K562 (cell line): Measurements from ENCODE around the gene PAX8. TPM values are rescaled to one million over a fixed set of nuclear protein-coding genes. Genes with fewer than 3 reads are reported as not detected.
A peak's percentile ranks its signal among the peaks of the same experiment; 100 is the strongest.

Experiments used
- ATAC-seq: fragments of 200-7000 bp; cut with Tn5 transposase; 3 replicates; pipeline ENCODE4 v1.9.1; 2020; ENCODE audit warnings: moderate library complexity
- BruUV-seq: library from RNA; stranded (reverse); fragments of 400-500 nt; replicated peaks from 2 replicates; lab custom pipeline; 2021; lab: Mats Ljungman, UMichigan
- CTCF ChIA-PET: fragments of 300-600 bp; formaldehyde crosslinking; extraction: SDS; loops from one replicate; lab custom pipeline; 2021; ENCODE audit warnings: low intra/inter-chr PET ratio; lab: Yijun Ruan, JAX
- POLR2A ChIA-PET: fragments of 300-600, 350-650 bp; sonication (Branson Sonifier 250); formaldehyde crosslinking; extraction: SDS; loops from one replicate; lab custom pipeline; 2021; ENCODE audit warnings: antibody characterized with exemption, inconsistent platforms; lab: Yijun Ruan, JAX
- DNase-seq, 4 experiments: peaks; one replicate each; pipeline versions ENCODE4 v3.0.0 to v3.0.0-alpha.2; 2011 to 2018; ENCODE audit warnings: low spot score in 3 of 4, mixed read lengths in 3 of 4; ENCODE audit errors: extremely low read depth in 1 of 4
- FAIRE-seq: peaks from 2 replicates; lab custom pipeline; 2011; peaks lifted over from hg19 to GRCh38; lab: Jason Lieb, UNC
- H2AFZ ChIP-seq: 2 replicates; pipeline ENCODE4 v1.6.0; 2011; ENCODE audit warnings: low read depth, low read length, control low read depth, inconsistent platforms
- H3K27ac ChIP-seq: fragments of 200-600 bp; 3 replicates; pipeline ENCODE4 v1.8.0; 2011; ENCODE audit warnings: low read depth, mild to moderate bottlenecking, control low read depth, inconsistent platforms, low read length, moderate library complexity, mixed read lengths; ENCODE audit errors: extremely low read depth
- H3K27me3 ChIP-seq, 2 experiments: fragments of 300-600 bp in 1 of 2; 2 replicates in 1 of 2; 3 replicates in 1 of 2; pipeline versions ENCODE4 v1.6.0 to v1.8.0; 2011; ENCODE audit warnings: inconsistent platforms in 2 of 2, low read length in 2 of 2, mild to moderate bottlenecking in 1 of 2, mixed read lengths in 1 of 2, moderate library complexity in 1 of 2; ENCODE audit not compliant: control insufficient read depth in 2 of 2, insufficient read depth in 2 of 2
- H3K36me3 ChIP-seq: fragments of 300-600 bp; 3 replicates; pipeline ENCODE4 v1.8.0; 2011; ENCODE audit warnings: mild to moderate bottlenecking, low read length, inconsistent platforms; ENCODE audit not compliant: control insufficient read depth, insufficient read depth
- H3K4me1 ChIP-seq, 2 experiments: fragments of 200-600 bp in 1 of 2; replicated peaks in 1 of 2; 2 replicates in 1 of 2; 3 replicates in 1 of 2; pipeline versions ENCODE4 v1.5.1 to v1.8.0; 2011; ENCODE audit warnings: inconsistent platforms in 2 of 2, low read length in 2 of 2, mild to moderate bottlenecking in 1 of 2, mixed read lengths in 1 of 2, moderate library complexity in 1 of 2; ENCODE audit not compliant: control insufficient read depth in 2 of 2, insufficient read depth in 2 of 2
- H3K4me2 ChIP-seq: 2 replicates; pipeline ENCODE4 v1.6.1; 2011; ENCODE audit warnings: low read length, control low read depth, inconsistent platforms, mixed read lengths; ENCODE audit not compliant: insufficient read depth
- H3K4me3 ChIP-seq: fragments of 200-600 bp; sonication (generic), shearing (Covaris generic); 2 replicates; pipeline ENCODE4 v1.5.1; 2016; ENCODE audit warnings: control low read depth, inconsistent platforms
- H3K79me2 ChIP-seq: fragments of 200-600 bp; 3 replicates; pipeline ENCODE4 v1.8.0; 2011; ENCODE audit warnings: low read length, inconsistent platforms; ENCODE audit not compliant: control insufficient read depth, insufficient read depth
- H3K9ac ChIP-seq, 2 experiments: 2 replicates each; pipeline versions ENCODE4 v1.6.0 to v1.6.1; 2011; ENCODE audit warnings: low read depth in 2 of 2, low read length in 2 of 2, control low read depth in 1 of 2, inconsistent platforms in 1 of 2, mild to moderate bottlenecking in 1 of 2, mixed read lengths in 1 of 2; ENCODE audit not compliant: insufficient read depth in 1 of 2
- H3K9me1 ChIP-seq: one replicate; pipeline ENCODE4 v1.6.0; 2011; ENCODE audit warnings: inconsistent platforms, mild to moderate bottlenecking, low read length, moderate library complexity; ENCODE audit not compliant: control insufficient read depth, insufficient read depth
- H3K9me3 ChIP-seq: replicated peaks from 2 replicates; pipeline ENCODE4 v1.5.1; 2011; ENCODE audit warnings: low read depth, low read length, inconsistent platforms; ENCODE audit not compliant: control insufficient read depth, insufficient read depth
- H4K20me1 ChIP-seq: replicated peaks from 2 replicates; pipeline ENCODE4 v1.6.1; 2011; ENCODE audit warnings: low read length, inconsistent platforms, mixed read lengths; ENCODE audit not compliant: control insufficient read depth, insufficient read depth
- NFE2 ChIP-seq: IDR thresholded peaks from 2 replicates; pipeline ENCODE4 v1.6.1; 2014; ENCODE audit warnings: antibody characterized with exemption, low read depth
- RBFOX2 ChIP-seq: fragments of 200-400 bp; formaldehyde crosslinking; IDR thresholded peaks from 2 replicates; pipeline ENCODE4 v1.6.1; 2017; ENCODE audit warnings: low read depth, mild to moderate bottlenecking, low read length, moderate library complexity
- ZNF778 ChIP-seq: fragments of 450-650 bp; formaldehyde crosslinking; IDR thresholded peaks from 2 replicates; pipeline ENCODE4 v1.4.0; 2020; ENCODE audit warnings: mild to moderate bottlenecking, moderate library complexity
- WGBS: fragments of 100-300 bp; shearing (Covaris generic); methylation state at CpG from one replicate; pipeline ENCODE4 v1.1.6; 2016; ENCODE audit warnings: low coverage, mixed read lengths; ENCODE audit not compliant: insufficient coverage; ENCODE audit errors: missing lambda C conversion rate; 5-methylcytosine and 5-hydroxymethylcytosine counted together
- in situ Hi-C: fragments of 300-500 bp; cut with MboI; formaldehyde crosslinking; loops from 4 replicates; pipeline ENCODE4 v1.15.0; 2018; ENCODE audit warnings: inconsistent platforms, mixed read lengths
- intact Hi-C: fragments of 100-400 bp; cut with micrococcal nuclease; formaldehyde crosslinking; loops from 2 replicates; pipeline ENCODE4 v1.14.2; 2022
- polyA plus RNA-seq, 8 experiments: library from polyadenylated mRNA; depleted of rRNA in 4 of 8; stranded (reverse) in 5 of 8; unstranded in 3 of 8; fragments of >200 nt; fragmentation: Nextera tagmentation in 2 of 8; fragmentation: Illumina TruSeq in 1 of 8; extraction: Ambion mirVana in 2 of 8; extraction: Trizol in 1 of 8; gene quantifications; 2 replicates each; pipeline versions ENCODE4 v1.2.1 to v1.2.3, GENCODE V29; 2011 to 2014; ENCODE audit warnings: inconsistent platforms in 1 of 8, missing spikeins in 1 of 8
- total RNA-seq, 7 experiments: library from RNA; depleted of rRNA in 6 of 7; stranded (reverse); fragments of >200 nt in 6 of 7; fragmentation: Illumina TruSeq in 2 of 7; extraction: Trizol in 2 of 7; gene quantifications; 2 replicates each; pipeline versions ENCODE4 v1.2.1 to v1.2.3, GENCODE V29; 2011 to 2021; ENCODE audit warnings: low replicate concordance in 1 of 7
- TF ChIP-seq, protein P1 (sequence below): sonication (generic); formaldehyde crosslinking; IDR thresholded peaks from 2 replicates; pipeline ENCODE4 v1.8.0; 2022; ENCODE audit warnings: mild to moderate bottlenecking, missing genetic modification reagents

Gene PAX8
- total and polyA plus RNA-seq, 9 of the 15 experiments (the other 6 are each of a cell fraction or from before 2014, with no cell fraction given): 0.13 to 2.1 (median 0.51) TPM

GRCh38 chr2:113236367-113237159, 42.2 kb downstream of the PAX8 start:
- no peak for TF ChIP-seq NFE2
- TF ChIP-seq, protein P1, sequence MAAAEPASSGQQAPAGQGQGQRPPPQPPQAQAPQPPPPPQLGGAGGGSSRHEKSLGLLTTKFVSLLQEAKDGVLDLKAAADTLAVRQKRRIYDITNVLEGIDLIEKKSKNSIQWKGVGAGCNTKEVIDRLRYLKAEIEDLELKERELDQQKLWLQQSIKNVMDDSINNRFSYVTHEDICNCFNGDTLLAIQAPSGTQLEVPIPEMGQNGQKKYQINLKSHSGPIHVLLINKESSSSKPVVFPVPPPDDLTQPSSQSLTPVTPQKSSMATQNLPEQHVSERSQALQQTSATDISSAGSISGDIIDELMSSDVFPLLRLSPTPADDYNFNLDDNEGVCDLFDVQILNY (CRISPR knock-in tag): no peak
- no peak for TF ChIP-seq ZNF778
- peak; percentile 66 for TF ChIP-seq RBFOX2
- Histone ChIP-seq H3K9ac (peak overlapping the region in 1 of 2 experiments; percentile 79; a peak in 3 of 4 replicates), H3K36me3 (peaks cover 35% of the 10 kb centered on the region), H3K27me3 (no peaks in the 10 kb centered on the region), H3K4me3 (peak overlapping the region; percentile 78), H3K27ac (no peak overlapping the region), H3K79me2 (peaks cover 26% of the 10 kb centered on the region), H3K4me2 (peak overlapping the region; percentile 29; the same call in 1 of the 2 replicates), H3K9me1 (no peaks in the 10 kb centered on the region), H3K9me3 (no peaks in the 10 kb centered on the region), H4K20me1 (0 out of 2 replicates have a peak, but pooled peaks cover 7% of the 10 kb centered on the region), H3K4me1 (peaks cover 34 to 50% of the 10 kb centered on the region in 2 experiments), H2AFZ (no peak overlapping the region)
- DNase-seq (no peak), ATAC-seq (no peak), FAIRE-seq (no peak)
- CTCF ChIA-PET: no interaction called here
- WGBS: 79% methylated on average over 12 of the region's 38 CpGs
- BruUV-seq: no TSS peak
- POLR2A ChIA-PET: interaction anchor here (0.6 to 1.0 kb wide), 3 partner anchors 14 to 35 kb away, joined by 3 read pairs; no protein-coding TSS in a partner anchor
- in situ Hi-C loops: no loop called here
- intact Hi-C loops: no loop called here
